ENCODE data around the gene PCDH1.

Gene PCDH1

GRCh38 chr5:141883184-141883891, 5.1 kb upstream of the PCDH1 start:
- TF ChIP-seq CTCF (conservative IDR thresholded peaks at IDR 0.05; ENCODE audit: control insufficient read depth, insufficient read depth, low read depth, low read length): no peak
- DNase-seq (ENCODE audit: low read depth): peak; percentile 15
- no peak overlapping the region for H3K4me3 ChIP-seq (ENCODE audit: control insufficient read depth, low read depth, low read length)

GRCh38 chr5:141882594-141883183, 4.5 kb upstream of the PCDH1 start:
- no peak for DNase-seq (ENCODE audit: low read depth)
- TF ChIP-seq CTCF (conservative IDR thresholded peaks at IDR 0.05; ENCODE audit: control insufficient read depth, insufficient read depth, low read depth, low read length): no peak
- H3K4me3 ChIP-seq (ENCODE audit: control insufficient read depth, low read depth, low read length): no peak overlapping the region

DNA sequence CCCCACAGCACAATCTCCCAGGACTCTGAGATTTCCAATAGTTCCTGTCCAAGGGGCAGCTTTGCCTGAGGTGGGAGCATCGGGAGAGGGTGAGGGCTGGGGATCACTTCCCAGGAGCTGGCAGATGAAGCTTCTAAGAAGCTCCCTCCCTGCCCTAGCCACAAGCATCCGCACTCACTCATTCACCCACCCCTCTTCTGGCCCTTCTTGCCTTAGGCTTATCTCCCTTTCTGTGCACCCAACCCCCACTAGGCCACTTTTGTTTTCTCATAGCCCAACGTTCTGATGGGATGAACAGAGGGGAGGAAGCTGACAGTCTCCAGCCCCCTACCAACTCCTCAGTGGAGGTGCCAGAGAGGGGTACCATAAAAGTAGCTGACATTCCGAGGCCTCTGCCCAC, 3.7 kb upstream of the PCDH1 start:
- H3K4me3 ChIP-seq (ENCODE audit: control insufficient read depth, low read depth, low read length): no peak overlapping the region
- TF ChIP-seq CTCF (conservative IDR thresholded peaks at IDR 0.05; ENCODE audit: control insufficient read depth, insufficient read depth, low read depth, low read length): no peak
- DNase-seq (ENCODE audit: low read depth): no peak

- no peak for TF ChIP-seq CTCF (conservative IDR thresholded peaks at IDR 0.05; ENCODE audit: control insufficient read depth, insufficient read depth, low read depth, low read length)
- no peak for DNase-seq (ENCODE audit: low read depth)
- no peak overlapping the region for H3K4me3 ChIP-seq (ENCODE audit: control insufficient read depth, low read depth, low read length)
These were observed 3.0 kb upstream of the PCDH1 start for GRCh38 chr5:141880961-141881801.

DNA sequence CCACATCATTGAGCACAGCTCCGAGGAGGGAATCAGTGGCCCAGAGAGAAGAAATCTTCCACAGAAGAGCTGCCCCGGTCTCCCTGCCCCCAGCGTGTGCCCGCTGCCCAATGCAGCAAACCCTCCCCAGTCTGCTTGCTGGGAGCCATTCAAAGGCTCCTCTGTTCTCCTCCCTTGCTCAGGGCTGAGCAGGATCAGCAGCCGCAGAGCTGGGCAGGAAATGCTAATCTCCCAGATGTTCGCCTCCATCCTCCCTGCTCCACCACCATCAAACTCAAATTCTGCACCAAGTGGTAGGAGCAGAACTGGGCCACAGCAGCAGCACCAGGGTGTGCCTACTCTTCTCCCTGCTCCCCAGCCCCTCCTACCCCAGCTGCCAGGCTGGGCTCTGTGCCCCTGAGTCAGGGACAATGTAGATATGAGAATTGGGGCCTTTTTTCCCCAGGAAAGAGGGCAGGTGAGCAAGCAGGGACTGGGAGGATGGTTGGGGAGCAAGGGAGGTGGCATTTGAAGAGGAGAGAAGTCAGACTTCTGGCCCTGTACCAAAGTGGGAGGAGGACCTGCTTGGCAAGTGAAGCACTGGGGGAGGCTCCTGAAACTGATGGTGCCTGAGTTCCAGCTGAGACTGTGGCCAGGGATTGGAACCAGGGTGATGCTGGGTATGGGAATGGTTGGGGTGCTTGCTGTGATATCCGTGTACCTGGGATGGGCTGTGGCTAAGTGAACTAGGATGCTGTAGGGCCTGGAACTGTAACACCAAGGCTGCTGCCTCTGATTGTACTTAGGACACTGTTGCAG, 1.9 kb upstream of the PCDH1 start:
- no peak overlapping the region for H3K4me3 ChIP-seq (ENCODE audit: control insufficient read depth, low read depth, low read length)
- DNase-seq (ENCODE audit: low read depth): no peak
- TF ChIP-seq CTCF (conservative IDR thresholded peaks at IDR 0.05; ENCODE audit: control insufficient read depth, insufficient read depth, low read depth, low read length): no peak

- no peak overlapping the region for H3K4me3 ChIP-seq (ENCODE audit: control insufficient read depth, low read depth, low read length)
- no peak for TF ChIP-seq CTCF (conservative IDR thresholded peaks at IDR 0.05; ENCODE audit: control insufficient read depth, insufficient read depth, low read depth, low read length)
- DNase-seq (ENCODE audit: low read depth): no peak
These were observed 1.2 kb upstream of the PCDH1 start for GRCh38 chr5:141879426-141879759.

All from fibroblast of mammary gland (primary cell).